RPMI8226 (cell line): ENCODE results near the gene CD44.
"Not testable (repeated sequence)": the region's sequence is repeated elsewhere in the genome, so short reads cannot be mapped to it uniquely, and the experiment has no call there.

Experiments used
- DNase-seq: peaks from one replicate; pipeline ENCODE4 v3.0.0-alpha.2; 2015

The CD44 gene

GRCh38 chr11:35216962-35217678 is 78.1 kb downstream of the CD44 start:
- DNase-seq: no peak

GRCh38 chr11:35218956-35219355 is 80.0 kb downstream of the CD44 start:
- DNase-seq: no peak

- no peak for DNase-seq
Measured at GRCh38 chr11:35223371-35223796, 84.4 kb downstream of the CD44 start.

GRCh38 chr11:35223991-35224390 is 85.0 kb downstream of the CD44 start:
- DNase-seq: no peak

- DNase-seq: no peak
Measured at GRCh38 chr11:35225946-35226520, 87.1 kb downstream of the CD44 start.

DNA sequence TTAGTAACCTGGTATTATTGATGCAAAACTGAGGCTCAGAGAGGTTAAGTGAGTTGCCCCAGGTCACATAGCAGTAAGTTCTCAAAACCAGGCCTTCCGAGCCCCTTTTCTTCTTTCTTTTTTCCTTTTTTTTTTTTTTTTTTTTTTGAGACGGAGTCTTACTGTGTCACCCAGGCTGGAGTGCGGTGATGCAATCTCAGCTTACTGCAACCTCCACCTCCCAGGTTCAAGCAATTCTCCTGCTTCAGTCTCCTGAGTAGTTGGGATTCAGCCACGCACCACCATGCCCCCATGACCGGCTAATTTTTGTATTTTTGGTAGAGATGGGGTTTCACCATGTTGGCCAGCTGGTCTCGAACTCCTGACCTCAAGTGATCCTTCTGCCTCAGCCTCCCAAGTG is 87.8 kb downstream of the CD44 start:
- not testable (repeated sequence) for DNase-seq

- DNase-seq: no peak
Measured at GRCh38 chr11:35227576-35228327, 88.8 kb downstream of the CD44 start.

GRCh38 chr11:35228328-35228725 is 89.4 kb downstream of the CD44 start:
- no peak for DNase-seq

- no peak for DNase-seq
Measured at GRCh38 chr11:35230388-35230787, 91.4 kb downstream of the CD44 start.

- no peak for DNase-seq
Measured at GRCh38 chr11:35231076-35231860, 92.3 kb downstream of the CD44 start.

DNA sequence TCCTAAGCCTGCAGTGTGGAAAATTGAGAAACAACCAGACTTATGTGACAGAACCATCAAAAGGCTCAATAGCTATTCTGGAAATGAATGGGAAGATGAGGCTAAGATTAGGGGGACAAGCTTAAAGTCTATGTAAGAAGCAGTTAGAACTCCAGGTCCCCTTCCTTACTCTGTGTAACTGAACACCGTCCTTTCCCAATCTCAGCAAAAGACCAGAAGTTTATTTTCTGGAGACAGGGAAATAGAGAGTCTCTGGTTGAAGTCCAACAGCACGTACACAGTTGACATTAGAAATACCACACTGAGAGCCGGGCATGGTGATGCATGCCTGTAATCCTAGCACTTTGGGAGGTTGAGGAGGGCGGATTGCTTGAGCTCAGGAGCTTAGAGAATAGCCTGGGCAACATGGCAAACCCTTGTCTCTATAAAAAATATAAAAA is 93.9 kb downstream of the CD44 start:
- DNase-seq: no peak

DNA sequence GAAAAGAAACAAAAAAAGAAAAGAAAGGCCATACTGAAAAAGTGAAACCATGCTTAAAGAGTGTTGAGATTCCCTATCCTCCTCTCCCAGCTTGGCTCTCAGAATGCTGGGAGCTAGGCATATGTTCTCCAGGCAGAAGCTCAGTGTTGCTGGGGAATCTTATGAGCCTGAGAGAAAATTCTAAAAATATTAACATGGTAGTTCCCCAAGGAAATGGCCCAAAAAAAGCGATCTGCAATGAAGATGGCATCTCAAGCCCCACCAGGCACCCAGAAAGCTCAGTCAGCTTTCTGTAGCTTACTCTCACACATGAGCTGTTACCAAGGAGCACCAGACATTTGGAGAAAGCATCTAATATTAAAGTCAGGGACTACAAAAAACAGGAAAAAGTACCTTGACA is 94.5 kb downstream of the CD44 start:
- no peak for DNase-seq

- no peak for DNase-seq
Measured at GRCh38 chr11:35234460-35235156, 95.6 kb downstream of the CD44 start.

DNA sequence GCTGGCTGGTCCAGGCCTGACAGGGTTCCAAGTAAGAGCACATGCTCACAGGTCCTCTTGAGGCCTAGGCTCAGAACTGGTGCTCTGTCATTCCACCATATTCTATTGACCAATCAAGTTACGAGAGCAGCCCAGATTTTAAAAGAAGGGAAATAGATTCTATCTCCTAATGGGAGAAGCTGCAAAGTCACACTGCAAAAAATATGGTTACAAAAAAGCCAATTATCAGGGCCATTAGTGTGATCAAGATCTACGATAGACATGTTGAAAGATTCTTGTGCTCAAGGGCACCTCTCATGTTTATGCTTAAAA is 96.1 kb downstream of the CD44 start:
- no peak for DNase-seq

DNA sequence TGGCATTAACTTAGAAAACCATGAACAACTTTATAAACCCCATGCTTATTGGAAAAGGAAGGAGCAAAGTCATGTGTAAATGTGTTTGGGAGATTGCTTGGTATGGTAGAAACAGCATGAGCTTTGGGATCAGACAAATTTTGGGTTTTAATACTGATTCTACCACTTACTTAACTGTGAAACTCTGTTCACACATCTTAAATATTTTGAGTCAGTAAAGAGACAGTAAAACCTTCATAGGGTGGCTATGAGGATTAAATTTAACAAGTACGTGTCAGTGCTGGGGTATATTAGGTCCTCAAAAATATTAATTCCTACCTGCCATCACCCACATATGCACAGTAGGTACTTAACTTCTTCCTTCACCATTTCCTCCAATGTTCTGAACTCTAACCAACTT is 96.5 kb downstream of the CD44 start:
- DNase-seq: no peak

- no peak for DNase-seq
Measured at GRCh38 chr11:35235936-35236666, 97.1 kb downstream of the CD44 start.

GRCh38 chr11:35236667-35237003 is 97.7 kb downstream of the CD44 start:
- no peak for DNase-seq

GRCh38 chr11:35237351-35237750 is 98.4 kb downstream of the CD44 start:
- DNase-seq: no peak

GRCh38 chr11:35237860-35238715 is 99.1 kb downstream of the CD44 start:
- peak; percentile 62 for DNase-seq

GRCh38 chr11:35238882-35239281 is 99.9 kb downstream of the CD44 start:
- no peak for DNase-seq

- DNase-seq: no peak
Measured at GRCh38 chr11:35239471-35240075, 100.6 kb downstream of the CD44 start.
